Panc1 (cell line): Measurements from ENCODE around the gene PXMP2. TPM values are rescaled to one million over a fixed set of nuclear protein-coding genes. Genes with fewer than 3 reads are reported as not detected.
"Not testable (repeated sequence)": the region's sequence is repeated elsewhere in the genome, so short reads cannot be mapped to it uniquely, and the experiment has no call there.

Experiments
- ATAC-seq: fragments of 200-7000 bp; cut with Tn5 transposase; 2 replicates; pipeline ENCODE4 v1.9.1; 2020; ENCODE audit warnings: mild to moderate bottlenecking, moderate library complexity
- BruUV-seq: library from RNA; stranded (reverse); fragments of 400-500 nt; replicated peaks from 2 replicates; lab custom pipeline; 2021; lab: Mats Ljungman, UMichigan
- CTCF ChIA-PET: fragments of 300-600 bp; sonication (Branson Sonifier 250); formaldehyde crosslinking; loops from one replicate; lab custom pipeline; 2022; ENCODE audit warnings: antibody characterized with exemption; lab: Charles Lee
- POLR2A ChIA-PET: fragments of 300-600 bp; sonication (Branson Sonifier 250); formaldehyde crosslinking; loops from one replicate; lab custom pipeline; 2022; ENCODE audit warnings: antibody characterized with exemption; lab: Charles Lee
- DNase-seq: peaks from one replicate; pipeline ENCODE4 v3.0.0-alpha.2; 2010; ENCODE audit warnings: low read depth, low spot score
- H3K27ac ChIP-seq: 2 replicates; pipeline ENCODE4 v1.5.1; 2011; ENCODE audit warnings: mild to moderate bottlenecking, low read length, inconsistent platforms
- H3K27me3 ChIP-seq: fragments of 200-500 bp; sonication (Bioruptor generic); 2 replicates; pipeline ENCODE4 v1.6.0; 2014; ENCODE audit warnings: low read length, inconsistent platforms; ENCODE audit not compliant: control insufficient read depth, insufficient read depth
- H3K36me3 ChIP-seq: fragments of 200-500 bp; sonication (Bioruptor generic); 2 replicates; pipeline ENCODE4 v1.5.1; 2014; ENCODE audit warnings: inconsistent platforms, mild to moderate bottlenecking, low read length, moderate library complexity; ENCODE audit not compliant: control insufficient read depth, insufficient read depth
- H3K4me1 ChIP-seq: 2 replicates; pipeline ENCODE4 v1.5.1; 2011; ENCODE audit warnings: inconsistent platforms, mild to moderate bottlenecking, low read length, moderate library complexity; ENCODE audit not compliant: control insufficient read depth, insufficient read depth
- H3K4me3 ChIP-seq, 2 experiments: 2 replicates each; pipeline ENCODE4 v1.5.1; 2011 to 2012; ENCODE audit warnings: low read depth in 2 of 2, low read length in 2 of 2, mild to moderate bottlenecking in 2 of 2, inconsistent platforms in 1 of 2, moderate library complexity in 1 of 2
- H3K9me3 ChIP-seq: fragments of 200-500 bp; sonication (Bioruptor generic); 2 replicates; pipeline ENCODE4 v1.5.1; 2014; ENCODE audit warnings: low read depth, mild to moderate bottlenecking, inconsistent platforms, low read length, moderate library complexity; ENCODE audit not compliant: control insufficient read depth, insufficient read depth
- POLR2AphosphoS5 ChIP-seq: IDR thresholded peaks from 2 replicates; pipeline ENCODE4 v1.6.1; 2012; ENCODE audit warnings: mild to moderate bottlenecking, low read depth, low read length, moderate library complexity
- SIN3A ChIP-seq: IDR thresholded peaks from 2 replicates; pipeline ENCODE4 v1.6.1; 2012; ENCODE audit warnings: low read depth, mild to moderate bottlenecking, low read length, moderate library complexity, borderline replicate concordance; ENCODE audit not compliant: insufficient read depth
- TCF7L2 ChIP-seq: IDR thresholded peaks from 2 replicates; pipeline ENCODE4 v1.6.1; 2011; ENCODE audit warnings: mild to moderate bottlenecking, low read depth, low read length, inconsistent platforms
- in situ Hi-C: cut with HindIII; loops from 2 replicates; pipeline ENCODE4 v1.10.0; 2016; ENCODE audit warnings: low sequenced_read_pairs, low pct_unique_long_range_greater_than_20kb
- intact Hi-C: fragments of 100-400 bp; cut with micrococcal nuclease; formaldehyde crosslinking; loops from one replicate; pipeline ENCODE4 v1.10.0; 2022; ENCODE audit not compliant: unreplicated experiment
- total RNA-seq: library from RNA; stranded (reverse); gene quantifications from one replicate; pipeline ENCODE4 v1.2.1, GENCODE V29; 2021; ENCODE audit not compliant: unreplicated experiment
- TF ChIP-seq, protein P1 (sequence below): fragments of 450-650 bp; IDR thresholded peaks from 2 replicates; pipeline ENCODE4 v1.5.1; 2017; ENCODE audit warnings: mild to moderate bottlenecking
- TF ChIP-seq, protein P2 (sequence below), 2 experiments: IDR thresholded peaks; 2 replicates each; pipeline ENCODE4 v1.6.1; 2011 to 2012; ENCODE audit warnings: low read depth in 2 of 2, control low read depth in 1 of 2, low read length in 1 of 2, mild to moderate bottlenecking in 1 of 2, moderate library complexity in 1 of 2; ENCODE audit not compliant: insufficient read depth in 1 of 2

The PXMP2 gene
- total RNA-seq, 1 experiment from 2014 or later = 21.3 TPM

DNA sequence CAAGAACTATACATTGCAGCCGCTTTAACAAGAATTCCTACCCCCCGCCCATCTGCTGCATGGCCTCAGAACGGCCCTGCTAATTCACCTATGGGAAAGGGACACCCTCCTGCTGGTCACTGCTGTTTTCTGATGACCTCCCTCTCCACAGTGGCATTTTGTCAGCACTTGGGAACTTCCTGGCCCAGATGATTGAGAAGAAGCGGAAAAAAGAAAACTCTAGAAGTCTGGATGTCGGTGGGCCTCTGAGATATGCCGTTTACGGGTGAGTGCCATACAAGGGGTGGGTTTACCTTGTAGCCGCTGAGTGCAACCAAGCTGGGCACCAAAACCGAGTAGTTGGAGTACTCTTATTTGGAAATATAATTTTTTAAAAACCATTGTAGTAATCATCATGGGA, 2.7 kb downstream of the PXMP2 start:
- intact Hi-C loops (no loop called here), in situ Hi-C loops (no loop called here)
- DNase-seq = no peak
- Histone ChIP-seq H3K36me3 (no peaks in the 10 kb centered on the region), H3K9me3 (no peaks in the 10 kb centered on the region), H3K27ac (no peak overlapping the region), H3K27me3 (no peaks in the 10 kb centered on the region), H3K4me3 (no peak overlapping the region), H3K4me1 (peaks cover 7% of the 10 kb centered on the region; the same call in 1 of the 2 replicates)
- no peak for ATAC-seq
- CTCF ChIA-PET = no interaction called here
- TF ChIP-seq, protein P1, sequence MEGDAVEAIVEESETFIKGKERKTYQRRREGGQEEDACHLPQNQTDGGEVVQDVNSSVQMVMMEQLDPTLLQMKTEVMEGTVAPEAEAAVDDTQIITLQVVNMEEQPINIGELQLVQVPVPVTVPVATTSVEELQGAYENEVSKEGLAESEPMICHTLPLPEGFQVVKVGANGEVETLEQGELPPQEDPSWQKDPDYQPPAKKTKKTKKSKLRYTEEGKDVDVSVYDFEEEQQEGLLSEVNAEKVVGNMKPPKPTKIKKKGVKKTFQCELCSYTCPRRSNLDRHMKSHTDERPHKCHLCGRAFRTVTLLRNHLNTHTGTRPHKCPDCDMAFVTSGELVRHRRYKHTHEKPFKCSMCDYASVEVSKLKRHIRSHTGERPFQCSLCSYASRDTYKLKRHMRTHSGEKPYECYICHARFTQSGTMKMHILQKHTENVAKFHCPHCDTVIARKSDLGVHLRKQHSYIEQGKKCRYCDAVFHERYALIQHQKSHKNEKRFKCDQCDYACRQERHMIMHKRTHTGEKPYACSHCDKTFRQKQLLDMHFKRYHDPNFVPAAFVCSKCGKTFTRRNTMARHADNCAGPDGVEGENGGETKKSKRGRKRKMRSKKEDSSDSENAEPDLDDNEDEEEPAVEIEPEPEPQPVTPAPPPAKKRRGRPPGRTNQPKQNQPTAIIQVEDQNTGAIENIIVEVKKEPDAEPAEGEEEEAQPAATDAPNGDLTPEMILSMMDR = no peak
- TF ChIP-seq TCF7L2 (no peak), POLR2AphosphoS5 (no peak), SIN3A (no peak)
- TF ChIP-seq, protein P2, sequence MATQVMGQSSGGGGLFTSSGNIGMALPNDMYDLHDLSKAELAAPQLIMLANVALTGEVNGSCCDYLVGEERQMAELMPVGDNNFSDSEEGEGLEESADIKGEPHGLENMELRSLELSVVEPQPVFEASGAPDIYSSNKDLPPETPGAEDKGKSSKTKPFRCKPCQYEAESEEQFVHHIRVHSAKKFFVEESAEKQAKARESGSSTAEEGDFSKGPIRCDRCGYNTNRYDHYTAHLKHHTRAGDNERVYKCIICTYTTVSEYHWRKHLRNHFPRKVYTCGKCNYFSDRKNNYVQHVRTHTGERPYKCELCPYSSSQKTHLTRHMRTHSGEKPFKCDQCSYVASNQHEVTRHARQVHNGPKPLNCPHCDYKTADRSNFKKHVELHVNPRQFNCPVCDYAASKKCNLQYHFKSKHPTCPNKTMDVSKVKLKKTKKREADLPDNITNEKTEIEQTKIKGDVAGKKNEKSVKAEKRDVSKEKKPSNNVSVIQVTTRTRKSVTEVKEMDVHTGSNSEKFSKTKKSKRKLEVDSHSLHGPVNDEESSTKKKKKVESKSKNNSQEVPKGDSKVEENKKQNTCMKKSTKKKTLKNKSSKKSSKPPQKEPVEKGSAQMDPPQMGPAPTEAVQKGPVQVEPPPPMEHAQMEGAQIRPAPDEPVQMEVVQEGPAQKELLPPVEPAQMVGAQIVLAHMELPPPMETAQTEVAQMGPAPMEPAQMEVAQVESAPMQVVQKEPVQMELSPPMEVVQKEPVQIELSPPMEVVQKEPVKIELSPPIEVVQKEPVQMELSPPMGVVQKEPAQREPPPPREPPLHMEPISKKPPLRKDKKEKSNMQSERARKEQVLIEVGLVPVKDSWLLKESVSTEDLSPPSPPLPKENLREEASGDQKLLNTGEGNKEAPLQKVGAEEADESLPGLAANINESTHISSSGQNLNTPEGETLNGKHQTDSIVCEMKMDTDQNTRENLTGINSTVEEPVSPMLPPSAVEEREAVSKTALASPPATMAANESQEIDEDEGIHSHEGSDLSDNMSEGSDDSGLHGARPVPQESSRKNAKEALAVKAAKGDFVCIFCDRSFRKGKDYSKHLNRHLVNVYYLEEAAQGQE (IDR thresholded peaks at IDR 0.05; ENCODE audit: insufficient read depth in 1 of 2, low read depth in 2 of 2, low read length in 1 of 2) = no peak
- BruUV-seq = no TSS peak
- POLR2A ChIA-PET = no interaction called here

DNA sequence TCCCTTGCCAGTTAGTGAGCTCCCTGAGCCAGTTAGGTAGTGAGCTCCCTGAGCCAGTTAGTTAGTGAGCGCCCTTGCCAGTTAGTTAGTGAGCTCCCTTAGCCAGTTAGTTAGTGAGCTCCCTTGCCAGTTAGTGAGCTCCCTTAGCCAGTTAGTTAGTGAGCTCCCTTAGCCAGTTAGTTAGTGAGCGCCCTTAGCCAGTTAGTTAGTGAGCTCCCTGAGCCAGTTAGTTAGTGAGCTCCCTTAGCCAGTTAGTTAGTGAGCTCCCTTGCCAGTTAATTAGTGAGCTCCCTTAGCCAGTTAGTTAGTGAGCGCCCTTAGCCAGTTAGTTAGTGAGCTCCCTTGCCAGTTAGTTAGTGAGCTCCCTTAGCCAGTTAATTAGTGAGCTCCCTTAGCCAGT, 4.6 kb downstream of the PXMP2 start:
- ATAC-seq, in situ Hi-C loops, H3K9me3 ChIP-seq, BruUV-seq, H3K36me3 ChIP-seq, H3K27me3 ChIP-seq, H3K27ac ChIP-seq, intact Hi-C loops, DNase-seq, H3K4me3 ChIP-seq, H3K4me1 ChIP-seq, CTCF ChIA-PET, POLR2A ChIA-PET: not testable (repeated sequence)

DNA sequence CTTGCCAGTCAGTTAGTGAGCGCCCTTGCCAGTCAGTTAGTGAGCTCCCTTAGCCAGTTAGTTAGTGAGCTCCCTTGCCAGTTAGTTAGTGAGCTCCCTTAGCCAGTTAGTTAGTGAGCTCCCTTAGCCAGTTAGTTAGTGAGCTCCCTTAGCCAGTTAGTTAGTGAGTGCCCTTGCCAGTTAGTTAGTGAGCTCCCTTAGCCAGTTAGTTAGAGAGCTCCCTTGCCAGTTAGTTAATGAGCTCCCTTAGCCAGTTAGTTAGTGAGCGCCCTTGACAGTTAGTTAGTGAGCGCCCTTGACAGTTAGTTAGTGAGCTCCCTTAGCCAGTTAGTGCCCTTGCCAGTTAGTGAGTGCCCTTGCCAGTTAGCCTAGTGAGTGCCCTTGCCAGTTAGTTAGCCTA, 7.5 kb downstream of the PXMP2 start:
- H3K4me1 ChIP-seq, BruUV-seq, intact Hi-C loops, H3K4me3 ChIP-seq, H3K9me3 ChIP-seq, DNase-seq, in situ Hi-C loops, H3K27me3 ChIP-seq, H3K36me3 ChIP-seq, ATAC-seq, POLR2A ChIA-PET, H3K27ac ChIP-seq, CTCF ChIA-PET: not testable (repeated sequence)
